Mesendoderm (in vitro differentiated cells): ENCODE measurements around the gene SCYGR5.
A peak's percentile ranks its signal among the peaks of the same experiment; 100 is the strongest.

ENCODE experiments used
- DNase-seq: peaks from one replicate; pipeline ENCODE4 v3.0.0; 2013
- H2AK5ac ChIP-seq: 2 replicates; pipeline ENCODE4 v1.6.1; 2013; ENCODE audit warnings: low read length, inconsistent platforms
- H2BK120ac ChIP-seq: 2 replicates; pipeline ENCODE4 v1.6.1; 2013; ENCODE audit warnings: low read depth, mild to moderate bottlenecking, low read length, moderate library complexity, mixed read lengths
- H2BK15ac ChIP-seq: replicated peaks from 2 replicates; pipeline ENCODE4 v1.6.1; 2013; ENCODE audit warnings: low read depth, mild to moderate bottlenecking, moderate library complexity
- H2BK5ac ChIP-seq: 2 replicates; pipeline ENCODE4 v1.6.1; 2013; ENCODE audit warnings: low read length, inconsistent platforms
- H3K18ac ChIP-seq: 2 replicates; pipeline ENCODE4 v1.6.1; 2013; ENCODE audit warnings: mild to moderate bottlenecking, low read length, mixed read lengths
- H3K23ac ChIP-seq: one replicate; pipeline ENCODE4 v1.6.1; 2013; ENCODE audit warnings: low read length
- H3K27ac ChIP-seq: 2 replicates; pipeline ENCODE4 v1.5.1; 2013; ENCODE audit warnings: low read depth, mild to moderate bottlenecking, inconsistent platforms, low read length, moderate library complexity
- H3K27me3 ChIP-seq: 2 replicates; pipeline ENCODE4 v1.6.1; 2013; ENCODE audit warnings: low read length, control low read depth, mild to moderate bottlenecking, inconsistent platforms; ENCODE audit not compliant: insufficient read depth, poor library complexity
- H3K36me3 ChIP-seq: 2 replicates; pipeline ENCODE4 v1.6.1; 2013; ENCODE audit warnings: low read length, inconsistent platforms; ENCODE audit not compliant: control insufficient read depth, insufficient read depth
- H3K4ac ChIP-seq: one replicate; pipeline ENCODE4 v1.6.1; 2013; ENCODE audit warnings: low read depth, mild to moderate bottlenecking, low read length, moderate library complexity
- H3K4me1 ChIP-seq: 2 replicates; pipeline ENCODE4 v1.6.1; 2013; ENCODE audit warnings: low read depth, low read length, inconsistent platforms; ENCODE audit not compliant: control insufficient read depth
- H3K4me2 ChIP-seq: 2 replicates; pipeline ENCODE4 v1.6.1; 2013; ENCODE audit warnings: low read length
- H3K4me3 ChIP-seq: 2 replicates; pipeline ENCODE4 v1.5.1; 2013; ENCODE audit warnings: mild to moderate bottlenecking, low read length
- H3K56ac ChIP-seq: one replicate; pipeline ENCODE4 v1.6.1; 2013; ENCODE audit warnings: low read length
- H3K79me1 ChIP-seq: 2 replicates; pipeline ENCODE4 v1.6.1; 2013; ENCODE audit warnings: low read length, inconsistent platforms
- H3K79me2 ChIP-seq: 2 replicates; pipeline ENCODE4 v1.6.1; 2013; ENCODE audit warnings: mild to moderate bottlenecking, low read length; ENCODE audit not compliant: control insufficient read depth, insufficient read depth
- H3K9ac ChIP-seq: 2 replicates; pipeline ENCODE4 v1.6.1; 2013; ENCODE audit warnings: low read length, inconsistent platforms
- H4K5ac ChIP-seq: one replicate; pipeline ENCODE4 v1.6.1; 2013; ENCODE audit warnings: low read length
- H4K8ac ChIP-seq: one replicate; pipeline ENCODE4 v1.6.1; 2013; ENCODE audit warnings: low read depth, mild to moderate bottlenecking, control low read depth, low read length, moderate library complexity
- WGBS: extraction: QIAGEN DNeasy Blood & Tissue Kit; methylation state at CpG from one replicate; pipeline ENCODE4 v1.1.7; 2013; ENCODE audit warnings: low lambda C conversion rate, missing lambda C conversion rate; ENCODE audit not compliant: insufficient coverage; ENCODE audit errors: extremely low coverage; 5-methylcytosine and 5-hydroxymethylcytosine counted together

SCYGR5 gene

DNA sequence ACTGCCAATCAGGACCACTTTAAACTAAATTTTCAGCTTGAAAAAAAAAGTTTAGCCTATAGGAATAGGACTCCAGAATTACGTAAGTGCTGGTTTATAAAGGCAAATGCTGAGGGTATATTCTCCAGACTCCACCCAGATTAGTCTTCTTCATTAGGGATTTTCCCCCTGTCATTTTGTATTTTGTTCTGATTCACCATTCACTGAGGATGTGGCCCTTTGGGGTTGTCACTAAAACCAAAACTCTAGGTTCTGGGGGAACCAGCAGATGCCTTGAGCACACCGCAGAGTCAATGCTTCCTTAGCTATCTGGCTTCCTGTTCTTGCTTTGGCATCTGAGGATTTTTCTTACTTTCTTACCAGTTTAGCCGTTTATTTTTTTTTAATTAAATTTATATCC lies 38.8 kb upstream of the SCYGR5 start:
- H3K4me3 ChIP-seq, result no peak overlapping the region
- H3K27me3 ChIP-seq, result no peaks in the 10 kb centered on the region
- WGBS, result no CpG with 5 or more reads among the region's 3 CpGs
- H3K36me3 ChIP-seq, result no peaks in the 10 kb centered on the region
- no peak overlapping the region for H3K4me2 ChIP-seq
- H2BK120ac ChIP-seq, result no peak overlapping the region
- H3K27ac ChIP-seq, result no peak overlapping the region
- H3K4me1 ChIP-seq, result no peaks in the 10 kb centered on the region
- H3K9ac ChIP-seq, result no peak overlapping the region
- no peak overlapping the region for H3K18ac ChIP-seq
- no peak for DNase-seq
- no peaks in the 10 kb centered on the region for H3K79me2 ChIP-seq
- no peaks in the 10 kb centered on the region for H3K79me1 ChIP-seq
- no peak overlapping the region for H3K56ac ChIP-seq
- no peak overlapping the region for H2BK5ac ChIP-seq
- H3K4ac ChIP-seq, result no peak overlapping the region
- H3K23ac ChIP-seq, result no peak overlapping the region
- no peak overlapping the region for H2AK5ac ChIP-seq
- H2BK15ac ChIP-seq, result no peak overlapping the region
- no peak overlapping the region for H4K5ac ChIP-seq
- no peak overlapping the region for H4K8ac ChIP-seq

DNA sequence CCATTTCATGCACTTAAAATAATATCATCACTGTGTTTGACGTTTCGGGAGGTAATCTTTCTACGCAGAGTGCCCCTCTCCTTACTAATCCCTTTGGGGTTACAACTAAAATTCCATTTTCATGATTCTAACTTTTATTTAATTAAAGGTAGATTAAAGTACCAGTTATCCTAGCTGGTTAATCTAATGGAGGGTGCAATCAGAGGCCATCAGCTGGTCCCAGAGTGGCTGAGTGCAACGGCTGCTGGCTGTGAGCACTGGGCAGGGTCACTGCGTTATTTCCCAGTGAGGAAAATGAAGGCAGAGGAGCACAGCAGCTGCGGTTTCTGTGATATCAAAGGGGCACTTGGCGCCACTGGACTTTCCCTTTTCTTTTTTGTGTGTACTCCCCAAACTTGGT lies 37.2 kb upstream of the SCYGR5 start:
- H3K4me1 ChIP-seq, result no peaks in the 10 kb centered on the region
- H3K36me3 ChIP-seq, result no peaks in the 10 kb centered on the region
- no CpG with 5 or more reads among the region's 7 CpGs for WGBS
- H3K18ac ChIP-seq, result no peak overlapping the region
- H2AK5ac ChIP-seq, result no peak overlapping the region
- no peak overlapping the region for H2BK120ac ChIP-seq
- no peak overlapping the region for H4K5ac ChIP-seq
- no peak overlapping the region for H3K56ac ChIP-seq
- no peaks in the 10 kb centered on the region for H3K79me2 ChIP-seq
- no peak overlapping the region for H3K4me2 ChIP-seq
- DNase-seq, result no peak
- H3K23ac ChIP-seq, result no peak overlapping the region
- H3K4me3 ChIP-seq, result no peak overlapping the region
- H3K27me3 ChIP-seq, result no peaks in the 10 kb centered on the region
- no peak overlapping the region for H3K4ac ChIP-seq
- H3K79me1 ChIP-seq, result no peaks in the 10 kb centered on the region
- no peak overlapping the region for H2BK5ac ChIP-seq
- H2BK15ac ChIP-seq, result no peak overlapping the region
- H4K8ac ChIP-seq, result no peak overlapping the region
- no peak overlapping the region for H3K9ac ChIP-seq
- no peak overlapping the region for H3K27ac ChIP-seq

DNA sequence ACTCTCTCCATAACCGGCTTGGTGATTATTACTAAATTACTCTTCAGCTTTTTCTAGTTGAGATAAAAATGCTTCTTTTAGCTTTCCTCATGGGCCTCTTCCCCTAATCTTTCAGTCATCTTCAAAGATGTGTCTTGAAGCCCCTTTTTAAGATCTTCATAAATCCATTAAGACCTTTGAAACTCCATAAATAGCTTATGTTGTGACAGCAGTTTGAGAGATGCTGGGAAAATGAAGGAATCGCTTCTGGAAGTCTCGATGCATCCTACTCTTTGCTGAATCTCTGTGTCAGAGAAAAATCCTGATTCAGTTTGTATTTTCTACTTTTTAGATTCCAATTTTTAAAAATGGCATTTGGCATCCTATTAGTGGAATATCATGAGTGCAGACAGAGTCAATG lies 36.3 kb upstream of the SCYGR5 start:
- no peak overlapping the region for H3K9ac ChIP-seq
- H2BK120ac ChIP-seq, result no peak overlapping the region
- H2AK5ac ChIP-seq, result no peak overlapping the region
- DNase-seq, result no peak
- no peak overlapping the region for H3K56ac ChIP-seq
- H3K4ac ChIP-seq, result no peak overlapping the region
- no peaks in the 10 kb centered on the region for H3K79me2 ChIP-seq
- no peak overlapping the region for H2BK15ac ChIP-seq
- no peak overlapping the region for H3K4me3 ChIP-seq
- no peak overlapping the region for H3K4me2 ChIP-seq
- H4K8ac ChIP-seq, result no peak overlapping the region
- no peaks in the 10 kb centered on the region for H3K79me1 ChIP-seq
- H3K23ac ChIP-seq, result no peak overlapping the region
- no peaks in the 10 kb centered on the region for H3K4me1 ChIP-seq
- no peak overlapping the region for H3K18ac ChIP-seq
- no peak overlapping the region for H3K27ac ChIP-seq
- H4K5ac ChIP-seq, result no peak overlapping the region
- H3K27me3 ChIP-seq, result no peaks in the 10 kb centered on the region
- H3K36me3 ChIP-seq, result no peaks in the 10 kb centered on the region
- no peak overlapping the region for H2BK5ac ChIP-seq
- WGBS, result no CpG with 5 or more reads among the region's 3 CpGs

DNA sequence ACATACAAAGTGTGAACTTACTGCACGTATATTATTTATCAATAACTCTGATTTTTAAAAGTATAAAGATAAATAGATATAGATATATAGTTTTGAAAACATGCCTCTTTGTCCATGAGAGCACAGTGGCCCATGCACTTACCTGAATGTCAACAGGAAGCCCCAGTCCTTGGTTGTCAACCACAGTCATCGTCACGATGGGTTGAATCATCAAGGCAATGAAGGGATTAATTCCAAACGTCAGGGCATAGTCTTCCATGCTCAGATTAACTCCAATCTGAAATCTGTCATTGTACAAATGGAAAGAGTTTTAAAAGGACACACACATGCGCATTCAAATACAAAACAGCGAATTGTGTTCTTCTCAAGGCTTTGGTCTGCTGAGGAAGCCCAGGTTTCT lies 33.8 kb upstream of the SCYGR5 start:
- Histone ChIP-seq H2BK120ac (no peak overlapping the region), H3K9ac (no peak overlapping the region), H3K4ac (no peak overlapping the region), H3K36me3 (no peaks in the 10 kb centered on the region), H3K23ac (no peak overlapping the region), H4K5ac (no peak overlapping the region), H3K4me3 (no peak overlapping the region), H3K56ac (no peak overlapping the region), H2AK5ac (no peak overlapping the region), H3K4me2 (no peak overlapping the region), H3K18ac (no peak overlapping the region), H3K79me1 (no peaks in the 10 kb centered on the region), H3K4me1 (no peaks in the 10 kb centered on the region), H3K79me2 (no peaks in the 10 kb centered on the region), H3K27ac (no peak overlapping the region), H2BK5ac (no peak overlapping the region), H4K8ac (no peak overlapping the region), H2BK15ac (no peak overlapping the region), H3K27me3 (no peaks in the 10 kb centered on the region)
- no peak for DNase-seq
- no CpG with 5 or more reads among the region's 6 CpGs for WGBS

DNA sequence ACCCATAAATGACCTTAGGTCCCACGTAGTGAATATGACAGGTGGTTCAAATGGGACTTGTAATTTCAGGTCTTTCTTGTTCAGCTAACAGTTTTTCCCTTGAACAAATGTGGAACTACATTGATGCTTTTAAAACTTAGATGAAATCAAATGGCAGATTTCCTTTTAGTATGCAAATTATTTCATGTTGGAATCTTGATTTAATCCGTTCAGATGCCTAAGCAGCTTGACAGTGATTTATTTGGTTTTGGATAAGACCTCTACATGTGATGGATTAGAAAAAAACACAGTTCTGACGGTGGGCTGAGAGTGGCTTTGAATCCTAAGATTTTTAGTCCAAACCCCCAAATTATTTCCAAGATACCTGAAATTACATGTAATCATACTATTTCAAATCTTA lies 32.4 kb upstream of the SCYGR5 start:
- Histone ChIP-seq H3K9ac (no peak overlapping the region), H2BK15ac (no peak overlapping the region), H3K56ac (no peak overlapping the region), H3K4me2 (no peak overlapping the region), H3K79me2 (no peaks in the 10 kb centered on the region), H3K4me1 (no peaks in the 10 kb centered on the region), H3K27ac (no peak overlapping the region), H3K4me3 (no peak overlapping the region), H2AK5ac (no peak overlapping the region), H3K23ac (no peak overlapping the region), H4K5ac (no peak overlapping the region), H3K4ac (no peak overlapping the region), H3K79me1 (no peaks in the 10 kb centered on the region), H2BK120ac (no peak overlapping the region), H2BK5ac (no peak overlapping the region), H3K36me3 (no peaks in the 10 kb centered on the region), H4K8ac (no peak overlapping the region), H3K18ac (no peak overlapping the region), H3K27me3 (no peaks in the 10 kb centered on the region)
- no peak for DNase-seq
- WGBS, result no CpG with 5 or more reads among the region's 3 CpGs

DNA sequence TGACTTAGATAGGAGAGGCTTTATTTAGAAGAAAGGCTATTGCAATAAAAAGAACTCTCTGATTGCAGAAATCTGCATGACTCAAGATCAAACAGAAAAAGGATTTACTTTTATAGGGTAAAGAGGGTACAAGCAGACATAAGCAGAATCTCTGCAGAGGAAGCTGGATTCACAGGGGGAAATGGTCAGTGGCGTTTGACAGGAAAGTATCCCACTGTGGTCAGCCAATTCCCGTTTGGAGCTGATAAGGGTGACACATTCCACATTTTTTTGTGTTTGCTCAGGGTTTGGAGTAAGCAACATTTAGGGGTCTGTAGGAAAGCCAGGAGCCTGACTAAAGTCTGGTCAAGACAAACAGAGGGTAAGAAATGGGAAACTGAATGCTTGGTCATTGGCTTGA lies 23.9 kb upstream of the SCYGR5 start:
- Histone ChIP-seq H3K27ac (no peak overlapping the region), H3K27me3 (no peaks in the 10 kb centered on the region), H3K4ac (no peak overlapping the region), H3K4me3 (no peak overlapping the region), H4K5ac (no peak overlapping the region), H2BK15ac (no peak overlapping the region), H2BK5ac (no peak overlapping the region), H3K56ac (no peak overlapping the region), H2AK5ac (no peak overlapping the region), H3K23ac (no peak overlapping the region), H3K79me1 (no peaks in the 10 kb centered on the region), H4K8ac (no peak overlapping the region), H3K36me3 (no peaks in the 10 kb centered on the region), H3K18ac (no peak overlapping the region), H3K9ac (no peak overlapping the region), H3K4me1 (no peaks in the 10 kb centered on the region), H2BK120ac (no peak overlapping the region), H3K4me2 (no peak overlapping the region), H3K79me2 (no peaks in the 10 kb centered on the region)
- peak; percentile 42 for DNase-seq
- no CpG with 5 or more reads among the region's 2 CpGs for WGBS
